Right ventricle myocardium superior (tissue), 1 donor: ENCODE data around the gene COL28A1. TPM values are rescaled to one million over a fixed set of nuclear protein-coding genes. Genes with fewer than 3 reads are reported as not detected.

Source experiments
- ATAC-seq: fragments of 200-7000 bp; cut with Tn5 transposase; one replicate; pipeline ENCODE4 v1.9.1; 2020; ENCODE audit warnings: mild to moderate bottlenecking; ENCODE audit not compliant: poor library complexity
- DNase-seq: peaks from one replicate; pipeline ENCODE4 v3.0.0-alpha.2; 2020
- intact Hi-C: fragments of 100-400 bp; cut with DNase I; formaldehyde crosslinking; loops from one replicate; pipeline ENCODE4 v1.11.2; 2022
- total RNA-seq: library from RNA; stranded (reverse); fragmentation: NEBNext Ultra II Directional; extraction: Animal tissue kit (Norgen Biotek cat#: 25700); gene quantifications from one replicate; pipeline ENCODE4 v1.2.1, GENCODE V29; 2021
- donor health status: DM: no; HTN: yes; CAD: no; lungs with severe emphysema.

Gene COL28A1
- total RNA-seq, 1 donor from 2014 or later, result 6.7 TPM

DNA sequence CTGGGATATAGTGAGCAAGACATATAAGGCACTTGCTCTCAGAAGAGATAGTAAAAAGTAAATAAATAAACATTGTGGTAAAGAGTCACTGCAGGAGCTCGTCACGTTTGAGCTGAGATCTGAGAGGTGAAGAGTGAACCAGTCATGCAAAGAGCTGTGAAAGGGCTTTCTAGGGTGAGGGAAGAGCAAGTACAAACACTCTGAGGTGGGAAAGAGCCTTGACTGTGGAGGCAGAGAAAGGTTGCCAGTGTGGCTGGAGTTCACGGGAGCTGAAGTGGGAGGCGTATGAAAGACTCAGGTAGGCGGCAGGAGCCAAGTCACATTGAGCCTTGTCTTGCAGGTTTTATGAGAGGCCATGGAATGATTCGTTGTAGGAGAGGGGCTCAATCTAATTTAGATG is 212.3 kb downstream of the COL28A1 start:
- no peak for DNase-seq
- no peak for ATAC-seq
- intact Hi-C loops, result no loop called here

DNA sequence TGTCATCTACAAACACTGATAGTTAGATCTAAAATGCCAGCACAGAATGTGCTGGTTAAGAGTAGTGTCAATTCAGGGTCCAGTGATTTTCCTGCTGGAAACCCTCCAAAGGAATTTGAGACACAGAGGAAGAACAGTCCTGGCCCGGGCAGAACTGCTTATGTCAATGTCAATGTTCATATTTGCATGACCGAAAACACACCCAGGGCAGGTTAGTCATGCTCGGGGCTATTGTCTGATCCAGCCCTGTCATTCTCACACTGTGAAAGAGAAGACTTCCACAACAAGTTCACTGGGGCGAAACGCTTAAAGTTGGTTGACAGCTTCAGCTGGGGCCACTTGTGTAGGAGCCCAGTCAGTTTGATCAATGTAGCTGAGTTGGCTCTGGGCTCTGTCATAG is 214.0 kb downstream of the COL28A1 start:
- intact Hi-C loops, result no loop called here
- ATAC-seq (no peak), DNase-seq (no peak)

DNA sequence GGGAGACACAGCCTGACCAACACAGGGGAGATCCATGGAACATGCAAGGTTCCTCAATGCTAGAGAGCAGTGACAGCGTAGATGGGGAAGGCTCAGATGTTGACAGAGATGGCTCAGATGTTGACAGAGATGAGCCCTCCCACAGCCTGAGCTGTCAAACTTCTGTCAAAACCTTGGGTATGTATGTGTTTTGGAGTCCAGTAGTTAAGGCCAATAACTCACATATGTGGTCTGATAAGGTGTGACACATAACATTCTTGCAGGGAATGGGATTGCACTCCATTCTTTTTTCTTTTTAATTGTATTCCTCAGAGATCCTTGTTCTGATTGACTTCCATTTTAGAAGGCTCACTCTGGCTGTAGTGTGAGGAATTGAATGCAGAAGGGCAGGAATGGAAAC is 217.1 kb downstream of the COL28A1 start:
- intact Hi-C loops, result no loop called here
- DNase-seq (no peak), ATAC-seq (no peak)

DNA sequence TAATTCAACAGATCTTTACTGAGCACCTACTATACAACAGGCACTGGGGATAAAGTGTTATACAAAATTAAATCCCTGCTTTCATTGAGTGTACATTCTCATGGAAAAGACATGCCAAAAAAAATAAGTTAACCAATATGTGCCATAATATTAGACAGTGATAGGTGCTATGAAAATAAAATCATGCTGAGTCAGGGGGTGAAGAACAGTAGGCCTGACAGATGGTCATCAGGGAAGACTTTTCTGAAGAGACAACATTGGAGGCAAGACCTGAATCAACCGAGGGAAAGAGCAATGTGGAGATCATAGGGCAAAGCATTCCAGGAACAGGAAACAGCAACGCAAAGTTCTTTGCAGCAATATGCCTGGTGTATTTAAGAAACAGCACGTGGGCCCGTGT is 217.8 kb downstream of the COL28A1 start:
- DNase-seq (no peak), ATAC-seq (no peak)
- intact Hi-C loops, result no loop called here

DNA sequence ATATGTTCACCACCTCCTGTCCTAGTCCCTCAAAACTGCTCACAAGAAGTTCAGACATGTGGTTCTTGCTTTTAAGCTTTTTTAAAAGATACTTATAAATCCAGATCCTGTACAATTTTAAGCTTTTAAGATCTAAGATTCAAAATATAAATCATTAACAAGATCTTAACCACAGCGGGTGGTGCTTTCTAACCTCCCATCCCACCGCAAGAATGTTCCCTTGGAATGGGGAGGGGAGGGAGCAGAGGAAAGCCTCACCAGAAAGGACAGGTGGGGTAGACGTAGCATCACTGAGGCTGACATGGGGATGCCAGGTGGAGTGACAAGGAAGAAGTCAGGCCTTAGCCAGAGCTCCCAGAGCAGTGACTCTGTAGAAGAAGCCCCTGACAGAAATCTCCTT is 219.8 kb downstream of the COL28A1 start:
- DNase-seq, result no peak
- no peak for ATAC-seq
- intact Hi-C loops, result no loop called here

DNA sequence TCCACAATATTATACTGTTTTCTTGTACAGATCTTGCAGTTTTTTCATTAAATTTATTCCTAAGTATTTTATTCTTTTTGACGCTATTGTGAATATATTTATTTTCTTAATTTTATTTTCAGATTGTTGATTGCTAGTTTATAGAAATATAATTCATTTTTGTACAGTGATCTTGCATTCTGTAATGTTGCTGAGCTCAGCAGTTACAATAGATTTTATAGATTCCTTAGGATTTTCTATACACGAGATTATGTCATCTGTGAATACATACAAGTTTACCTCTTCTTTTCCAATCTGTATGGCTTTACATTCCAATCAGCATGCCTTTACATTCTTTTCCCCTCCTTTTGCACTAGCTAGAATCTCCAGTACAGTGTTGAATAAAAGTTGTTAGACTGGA is 223.3 kb downstream of the COL28A1 start:
- no peak for DNase-seq
- no peak for ATAC-seq
- intact Hi-C loops, result no loop called here

DNA sequence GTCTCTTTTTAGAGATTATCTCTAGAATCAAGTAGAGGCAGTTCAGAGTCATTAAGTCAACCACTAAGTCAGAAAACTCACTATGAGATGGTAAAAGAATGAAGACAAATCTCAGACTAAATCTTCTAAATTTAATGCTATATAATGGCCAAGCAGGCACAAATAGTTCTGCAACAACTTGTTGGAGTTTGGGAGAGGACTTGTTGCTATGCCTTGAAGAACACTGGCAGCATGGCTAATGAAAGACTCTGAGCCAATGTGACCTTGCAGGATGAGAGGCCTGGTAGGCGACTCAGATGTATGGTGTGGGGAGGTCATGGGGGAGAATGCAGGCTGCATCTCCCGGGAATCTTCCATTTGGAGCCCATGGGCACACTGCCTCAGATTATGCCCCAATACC is 224.7 kb downstream of the COL28A1 start:
- ATAC-seq, result no peak
- DNase-seq, result no peak
- intact Hi-C loops, result no loop called here

DNA sequence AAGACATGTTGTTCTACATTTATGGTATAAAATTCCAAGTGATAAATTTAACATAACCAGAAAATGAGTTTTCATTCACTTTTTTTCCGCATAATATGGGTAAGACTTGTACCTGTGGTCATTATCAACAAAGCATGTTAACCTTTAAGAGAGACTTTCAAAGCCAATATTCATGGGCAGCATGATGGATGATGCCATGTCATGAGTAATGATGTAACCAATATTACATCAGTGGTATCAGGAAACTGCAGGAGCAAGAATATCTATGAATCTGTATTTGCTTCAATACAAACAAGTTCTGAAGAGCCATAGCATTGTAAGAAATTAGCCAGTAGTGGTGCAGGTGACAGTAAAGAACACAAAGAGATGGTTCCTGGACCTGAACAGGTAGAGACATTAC is 226.5 kb downstream of the COL28A1 start:
- intact Hi-C loops, result no loop called here
- ATAC-seq, result no peak
- no peak for DNase-seq

Other genes with a start within 250 kb of the COL28A1 start
- 23.5 TPM for gene MIOS, start 31.0 kb upstream of the COL28A1 start, total RNA-seq
- 14.3 TPM for gene UMAD1, start 104.9 kb upstream of the COL28A1 start, total RNA-seq
- gene RPA3, start 182.7 kb upstream of the COL28A1 start, total RNA-seq, result 22.9 TPM